ENCODE data around the gene FBXL15.

DNA sequence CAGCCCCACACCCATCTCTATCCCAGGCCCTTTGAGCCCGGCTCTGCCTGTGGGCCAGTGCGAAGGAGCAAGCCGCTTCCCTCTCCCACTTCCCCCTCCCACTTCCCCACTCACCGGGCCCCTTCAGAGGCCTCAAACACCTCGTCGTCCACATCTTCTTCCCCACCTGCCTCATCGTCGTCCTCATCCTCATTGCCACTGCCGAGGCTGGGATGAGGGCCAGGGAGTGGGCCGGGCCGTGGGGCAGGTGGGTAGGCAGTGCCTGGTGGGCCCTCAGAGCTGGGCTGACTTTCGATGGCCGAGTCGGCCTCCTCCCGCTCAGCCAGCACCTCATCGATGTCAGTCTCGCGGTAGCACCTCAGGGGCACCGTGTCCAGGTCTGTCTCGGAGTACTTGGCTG, 5.9 kb upstream of the FBXL15 start:
- TF ChIP-seq SIN3A (IDR thresholded peaks at IDR 0.05; ENCODE audit: borderline replicate concordance, insufficient read depth, low read length) (no peak), TAF1 (IDR thresholded peaks at IDR 0.05; ENCODE audit: borderline replicate concordance, insufficient read depth, low read length) (no peak), POLR2AphosphoS5 (IDR thresholded peaks at IDR 0.05; ENCODE audit: low read depth, low read length) (no peak)
- TF ChIP-seq, protein P1, sequence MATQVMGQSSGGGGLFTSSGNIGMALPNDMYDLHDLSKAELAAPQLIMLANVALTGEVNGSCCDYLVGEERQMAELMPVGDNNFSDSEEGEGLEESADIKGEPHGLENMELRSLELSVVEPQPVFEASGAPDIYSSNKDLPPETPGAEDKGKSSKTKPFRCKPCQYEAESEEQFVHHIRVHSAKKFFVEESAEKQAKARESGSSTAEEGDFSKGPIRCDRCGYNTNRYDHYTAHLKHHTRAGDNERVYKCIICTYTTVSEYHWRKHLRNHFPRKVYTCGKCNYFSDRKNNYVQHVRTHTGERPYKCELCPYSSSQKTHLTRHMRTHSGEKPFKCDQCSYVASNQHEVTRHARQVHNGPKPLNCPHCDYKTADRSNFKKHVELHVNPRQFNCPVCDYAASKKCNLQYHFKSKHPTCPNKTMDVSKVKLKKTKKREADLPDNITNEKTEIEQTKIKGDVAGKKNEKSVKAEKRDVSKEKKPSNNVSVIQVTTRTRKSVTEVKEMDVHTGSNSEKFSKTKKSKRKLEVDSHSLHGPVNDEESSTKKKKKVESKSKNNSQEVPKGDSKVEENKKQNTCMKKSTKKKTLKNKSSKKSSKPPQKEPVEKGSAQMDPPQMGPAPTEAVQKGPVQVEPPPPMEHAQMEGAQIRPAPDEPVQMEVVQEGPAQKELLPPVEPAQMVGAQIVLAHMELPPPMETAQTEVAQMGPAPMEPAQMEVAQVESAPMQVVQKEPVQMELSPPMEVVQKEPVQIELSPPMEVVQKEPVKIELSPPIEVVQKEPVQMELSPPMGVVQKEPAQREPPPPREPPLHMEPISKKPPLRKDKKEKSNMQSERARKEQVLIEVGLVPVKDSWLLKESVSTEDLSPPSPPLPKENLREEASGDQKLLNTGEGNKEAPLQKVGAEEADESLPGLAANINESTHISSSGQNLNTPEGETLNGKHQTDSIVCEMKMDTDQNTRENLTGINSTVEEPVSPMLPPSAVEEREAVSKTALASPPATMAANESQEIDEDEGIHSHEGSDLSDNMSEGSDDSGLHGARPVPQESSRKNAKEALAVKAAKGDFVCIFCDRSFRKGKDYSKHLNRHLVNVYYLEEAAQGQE (IDR thresholded peaks at IDR 0.05; ENCODE audit: insufficient read depth in 1 of 2, low read depth in 2 of 2, low read length in 2 of 2), result no peak

All from PFSK-1 (cell line).